Right atrium auricular region (tissue), 2 donors: ENCODE measurements around the gene FIGNL2. TPM values are rescaled to one million over a fixed set of nuclear protein-coding genes. Genes with fewer than 3 reads are reported as not detected.

Source experiments
- DNase-seq: peaks from one replicate; pipeline ENCODE4 v3.0.0-alpha.2; 2019; ENCODE audit warnings: low spot score
- H3K27ac ChIP-seq, 2 donors: fragments of 200-600 bp; sonication (generic); 1 replicate in 1 of 2; 2 replicates in 1 of 2; pipeline ENCODE4 v1.5.1; 2016 to 2019
- H3K27me3 ChIP-seq, 2 donors: fragments of 200-600 bp; sonication (generic); one replicate each; pipeline versions ENCODE4 v1.5.1 to v1.6.0; 2017 to 2019
- H3K36me3 ChIP-seq: fragments of 200-600 bp; sonication (generic); one replicate; pipeline ENCODE4 v1.5.1; 2016
- H3K4me1 ChIP-seq, 2 donors: fragments of 200-600 bp; sonication (generic); one replicate each; pipeline versions ENCODE4 v1.5.1 to v1.6.0; 2017 to 2019
- H3K4me3 ChIP-seq, 2 donors: fragments of 200-600 bp; sonication (generic); 1 replicate in 1 of 2; 2 replicates in 1 of 2; pipeline ENCODE4 v1.5.1; 2017 to 2019; ENCODE audit warnings: mild to moderate bottlenecking in 1 of 2, moderate library complexity in 1 of 2
- H3K9me3 ChIP-seq, 2 donors: fragments of 200-600 bp; sonication (generic); one replicate each; pipeline ENCODE4 v1.5.1; 2019
- CTCF ChIP-seq, 2 donors: fragments of 200-600 bp; sonication (generic); IDR thresholded peaks; one replicate each; pipeline ENCODE4 v1.5.1; 2019; ENCODE audit warnings: antibody characterized with exemption in 2 of 2
- total RNA-seq, 2 donors: library from RNA; depleted of rRNA; stranded (reverse); fragments of >200 nt; gene quantifications; one replicate each; pipeline ENCODE4 v1.1.0, GENCODE V29; 2016

The FIGNL2 gene
- total RNA-seq, 2 donors from 2014 or later, result 0.19 to 0.24 TPM

DNA sequence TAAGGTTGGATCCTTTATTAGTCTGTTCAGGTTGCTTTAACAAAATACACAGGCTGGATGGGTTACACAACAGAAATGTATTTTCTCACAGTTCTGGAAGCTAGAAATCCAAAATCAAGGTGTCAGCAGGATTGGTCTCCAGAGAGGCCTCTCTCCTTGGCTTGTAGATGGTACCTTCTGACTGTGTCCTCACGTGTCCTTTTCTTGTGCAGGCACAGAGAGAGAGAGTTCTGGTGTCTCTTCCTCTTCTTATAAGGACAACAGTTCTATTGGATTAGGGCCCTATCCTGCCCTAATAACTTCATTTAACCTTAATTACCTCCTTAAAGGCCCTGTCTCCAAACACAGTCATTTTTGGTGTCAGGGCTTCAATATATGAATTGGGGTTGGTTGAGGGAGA, 34.8 kb upstream of the FIGNL2 start:
- DNase-seq, result no peak
- H3K4me1 ChIP-seq, result peaks cover 0 to 11% of the 10 kb centered on the region in 2 donors
- H3K4me3 ChIP-seq, result no peak overlapping the region
- TF ChIP-seq CTCF (IDR thresholded peaks at IDR 0.05), result no peak
- peaks cover 0 to 4% of the 10 kb centered on the region in 2 donors for H3K9me3 ChIP-seq
- H3K27ac ChIP-seq, result no peak overlapping the region
- no peaks in the 10 kb centered on the region for H3K27me3 ChIP-seq
- no peaks in the 10 kb centered on the region for H3K36me3 ChIP-seq

DNA sequence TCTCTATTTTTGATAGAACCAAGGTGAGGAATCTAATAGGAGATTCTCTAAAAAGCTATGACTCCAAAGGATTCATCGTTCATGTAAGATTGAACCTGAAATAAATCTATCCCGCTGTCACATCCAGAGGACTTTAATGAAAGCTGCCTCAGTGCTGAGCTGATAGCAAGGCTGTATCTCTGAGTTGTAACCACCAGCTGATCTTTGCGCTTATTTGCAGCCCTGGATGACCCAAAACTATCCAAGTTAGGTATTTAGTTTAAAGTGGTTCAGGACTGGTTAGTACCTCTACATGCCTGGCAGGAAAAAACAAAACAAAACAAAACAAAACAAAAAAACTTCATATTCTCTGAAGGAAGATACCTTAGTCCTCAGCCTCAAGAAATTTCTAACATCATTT, 30.6 kb upstream of the FIGNL2 start:
- H3K4me3 ChIP-seq, result no peak overlapping the region
- no peak overlapping the region for H3K27ac ChIP-seq
- H3K9me3 ChIP-seq, result peaks cover 0 to 4% of the 10 kb centered on the region in 2 donors
- TF ChIP-seq CTCF (IDR thresholded peaks at IDR 0.05), result no peak
- H3K36me3 ChIP-seq, result no peaks in the 10 kb centered on the region
- H3K4me1 ChIP-seq, result no peaks in the 10 kb centered on the region
- DNase-seq, result no peak
- no peaks in the 10 kb centered on the region for H3K27me3 ChIP-seq

- no peaks in the 10 kb centered on the region for H3K9me3 ChIP-seq
- no peak overlapping the region for H3K4me3 ChIP-seq
- H3K36me3 ChIP-seq, result no peaks in the 10 kb centered on the region
- H3K27me3 ChIP-seq, result no peaks in the 10 kb centered on the region
- H3K4me1 ChIP-seq, result peaks cover 0 to 8% of the 10 kb centered on the region in 2 donors
- DNase-seq, result no peak
- no peak overlapping the region for H3K27ac ChIP-seq
- no peak for TF ChIP-seq CTCF (IDR thresholded peaks at IDR 0.05)
Measured at GRCh38 chr12:51874486-51874885, 26.0 kb upstream of the FIGNL2 start.

- Histone ChIP-seq H3K4me1 (peaks cover 0 to 12% of the 10 kb centered on the region in 2 donors), H3K36me3 (no peaks in the 10 kb centered on the region), H3K27ac (no peak overlapping the region), H3K4me3 (no peak overlapping the region), H3K27me3 (peaks cover 2 to 5% of the 10 kb centered on the region in 2 donors), H3K9me3 (no peaks in the 10 kb centered on the region)
- no peak for DNase-seq
- no peak for TF ChIP-seq CTCF (IDR thresholded peaks at IDR 0.05)
Measured at GRCh38 chr12:51874000-51874399, 25.5 kb upstream of the FIGNL2 start.

DNA sequence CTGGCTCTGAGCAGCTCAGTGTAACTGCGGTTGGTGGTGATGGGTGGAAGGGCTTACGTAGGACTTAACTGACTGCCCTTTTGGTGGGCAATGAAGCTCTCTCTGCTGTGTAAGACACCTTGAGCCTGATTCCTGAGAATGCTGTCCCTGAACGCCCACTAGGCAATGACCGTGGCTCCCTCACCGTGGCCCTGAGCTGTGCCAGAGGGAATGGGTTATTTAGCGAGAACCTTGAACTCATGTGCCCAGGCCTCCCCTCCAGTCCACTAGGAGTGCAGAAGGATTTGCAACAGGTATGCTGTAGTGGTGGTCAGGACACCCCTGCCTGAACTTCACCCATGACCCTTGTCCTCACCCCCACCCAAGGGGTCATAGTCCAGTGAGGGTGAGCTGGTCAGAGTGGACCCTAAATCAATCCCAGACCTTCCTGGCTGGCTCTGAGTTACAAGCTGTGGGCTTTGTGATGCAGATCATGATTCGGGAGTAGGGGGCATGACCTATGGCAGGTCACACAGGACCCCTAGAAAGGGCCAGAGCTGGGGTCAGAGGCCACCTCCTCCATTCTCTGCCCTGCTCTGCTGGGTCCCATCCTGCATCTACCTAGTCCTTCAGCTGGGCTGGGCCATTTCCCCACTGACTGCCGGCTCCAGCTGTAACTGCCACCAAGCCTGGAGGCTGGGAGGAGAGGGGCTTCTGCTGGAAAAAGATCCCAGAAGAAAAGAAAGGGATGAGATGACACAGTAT, 24.9 kb upstream of the FIGNL2 start:
- peaks cover 4 to 6% of the 10 kb centered on the region in 2 donors for H3K27me3 ChIP-seq
- no peak for TF ChIP-seq CTCF (IDR thresholded peaks at IDR 0.05)
- no peaks in the 10 kb centered on the region for H3K36me3 ChIP-seq
- DNase-seq, result no peak
- H3K9me3 ChIP-seq, result no peaks in the 10 kb centered on the region
- H3K4me3 ChIP-seq, result no peak overlapping the region
- peaks cover 0 to 18% of the 10 kb centered on the region in 2 donors for H3K4me1 ChIP-seq
- no peak overlapping the region for H3K27ac ChIP-seq

DNA sequence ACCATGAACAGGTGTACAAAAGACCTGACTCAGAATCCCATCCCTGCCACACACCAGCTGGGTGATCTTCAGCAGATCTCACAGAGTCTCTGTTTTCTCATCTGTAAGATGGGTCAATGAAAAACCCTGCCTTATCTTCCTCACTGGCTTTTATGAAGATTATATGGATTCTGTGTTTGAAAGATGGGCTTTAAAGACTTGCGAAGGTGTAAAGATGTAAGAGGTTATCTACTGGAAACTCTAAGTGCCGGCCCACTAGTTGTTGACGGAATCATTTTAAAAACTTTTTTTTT, 24.1 kb upstream of the FIGNL2 start:
- DNase-seq, result no peak
- Histone ChIP-seq H3K36me3 (no peaks in the 10 kb centered on the region), H3K4me1 (peaks cover 0 to 19% of the 10 kb centered on the region in 2 donors), H3K27ac (no peak overlapping the region), H3K4me3 (no peak overlapping the region), H3K27me3 (peaks cover 4 to 6% of the 10 kb centered on the region in 2 donors), H3K9me3 (no peaks in the 10 kb centered on the region)
- no peak for TF ChIP-seq CTCF (IDR thresholded peaks at IDR 0.05)
